GM19463 (cell line): ENCODE data around the gene RBMX2.
A peak's percentile ranks its signal among the peaks of the same experiment; 100 is the strongest.
"Not testable (repeated sequence)": the region's sequence is repeated elsewhere in the genome, so short reads cannot be mapped to it uniquely, and the experiment has no call there.

Experiments
- ATAC-seq: cut with Tn5 transposase; IDR thresholded peaks from one replicate; pipeline ENCODE4 v1.9.1; 2021; ENCODE audit warnings: mild to moderate bottlenecking, moderate library complexity; ENCODE audit not compliant: unreplicated experiment

Gene RBMX2

DNA sequence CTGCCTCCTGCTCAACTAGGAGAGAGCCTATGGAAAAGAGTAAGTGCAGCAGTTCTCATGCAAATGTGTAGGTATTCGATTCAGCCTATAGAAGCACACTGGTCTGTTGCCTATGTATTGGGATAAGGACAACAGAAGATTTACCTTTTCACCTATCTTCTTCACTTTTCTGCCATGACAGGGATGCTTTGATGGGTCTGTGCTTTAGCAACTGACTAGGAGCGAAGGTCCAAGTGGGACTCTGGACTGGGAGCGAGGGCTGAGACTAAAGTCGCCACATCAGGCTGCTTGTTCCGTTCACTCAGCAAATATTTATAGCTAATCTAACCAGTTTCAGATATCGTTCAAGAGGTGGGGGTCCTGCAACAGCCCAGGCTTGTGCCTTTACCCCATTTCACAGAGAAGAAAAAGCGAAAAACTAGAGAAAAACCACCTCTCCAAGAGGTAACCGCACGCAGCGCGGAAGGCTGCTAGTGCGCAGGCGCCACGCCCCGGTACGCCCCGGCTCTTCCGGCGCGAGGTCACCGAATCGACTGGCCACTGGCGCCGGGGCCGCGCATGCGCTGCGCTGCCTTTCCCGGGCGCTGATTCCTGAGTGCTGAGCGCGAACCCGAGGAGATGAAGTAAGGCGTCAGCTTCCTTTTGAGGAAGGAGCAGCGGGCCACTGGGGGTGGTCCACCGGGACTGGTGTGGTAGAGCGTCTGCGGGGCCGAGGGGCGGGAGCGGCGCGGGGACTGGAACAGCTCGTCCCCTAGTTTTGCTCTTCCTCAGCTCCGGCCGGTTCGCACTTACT lies at the start of gene RBMX2:
Gene RBMX2, plus strand, starts transcription at position 573 of the 793 bp plus-strand sequence. Its CDS starts 46 bp downstream, at position 619.
- peak; percentile 95 for ATAC-seq

DNA sequence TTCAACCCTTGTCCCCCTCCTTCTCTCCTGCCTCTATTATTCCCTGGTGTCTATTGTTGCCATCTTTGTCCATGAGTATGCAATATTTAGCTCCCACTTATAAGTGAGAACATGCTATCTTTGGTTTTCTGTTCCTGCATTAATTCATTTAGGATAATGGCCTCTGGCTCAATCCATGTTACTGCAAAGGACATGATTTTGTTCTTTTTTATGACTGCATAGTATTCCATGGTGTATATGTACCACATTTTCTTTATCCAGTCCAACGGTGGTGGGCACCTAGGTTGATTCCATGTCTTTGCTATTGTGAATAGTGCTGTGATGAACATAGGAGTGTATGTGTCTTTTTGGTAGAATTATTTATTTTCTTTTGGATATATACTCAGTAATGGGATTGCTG lies 49.7 kb upstream of the RBMX2 start:
- ATAC-seq: not testable (repeated sequence)

GRCh38 chrX:130376077-130376476 lies 25.7 kb upstream of the RBMX2 start:
- no peak for ATAC-seq

DNA sequence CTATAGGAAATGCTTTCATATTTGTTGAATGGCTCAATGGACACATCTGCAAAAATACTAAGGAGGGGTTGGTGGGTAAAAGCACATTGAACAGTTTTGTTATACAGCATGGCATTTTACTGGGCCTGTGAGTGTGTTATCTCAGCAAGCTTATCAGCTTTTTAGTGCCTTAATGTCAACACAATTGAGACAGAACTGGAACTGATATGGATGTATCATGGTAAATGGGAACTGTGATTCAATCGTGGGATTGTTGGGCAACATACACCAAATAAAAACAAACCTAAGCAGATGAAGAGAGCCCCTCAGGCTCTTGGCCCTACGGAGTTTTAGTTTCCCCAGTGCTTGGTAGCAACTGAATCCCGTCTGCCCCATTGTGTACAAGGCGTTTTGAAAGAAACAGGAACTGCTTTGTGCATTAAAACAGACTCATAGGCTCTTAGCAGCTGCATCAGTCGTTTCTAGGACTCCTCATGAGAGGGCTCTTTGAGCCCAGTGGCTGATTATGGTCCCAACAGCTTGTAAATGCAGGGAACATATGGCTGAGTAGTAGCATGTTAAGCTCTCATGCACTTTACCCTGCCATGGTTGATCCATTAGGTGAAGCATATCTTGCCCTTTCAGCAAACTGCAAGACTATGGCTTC lies 23.6 kb upstream of the RBMX2 start:
- no peak for ATAC-seq

GRCh38 chrX:130385520-130385919 lies 16.3 kb upstream of the RBMX2 start, which contains the start of gene GPR119:
GPR119 (minus strand) TSS chrX:130385674; CDS start chrX:130385447, 227 bp downstream.
- ATAC-seq: no peak

DNA sequence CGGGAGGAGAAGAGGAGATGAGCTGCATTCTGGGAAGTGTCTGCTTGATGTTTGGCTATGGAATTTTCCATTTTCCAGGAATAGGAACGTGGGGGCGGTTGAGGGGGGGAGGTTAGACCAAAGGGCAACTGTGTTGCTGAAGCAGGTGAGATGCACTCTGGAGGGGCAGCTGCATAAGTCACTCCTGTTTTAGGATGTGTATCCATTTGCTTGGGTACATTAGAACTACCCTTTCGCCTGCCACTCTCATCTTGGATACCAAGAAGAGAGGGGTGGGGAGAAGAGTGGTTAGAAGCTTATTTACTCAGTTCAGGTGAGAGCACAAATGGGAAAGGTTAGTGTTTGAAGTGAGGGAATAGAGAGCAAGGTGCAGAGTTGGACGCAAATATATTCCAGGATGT lies 15.4 kb upstream of the RBMX2 start:
- no peak for ATAC-seq

- no peak for ATAC-seq
These were observed 8.2 kb upstream of the RBMX2 start for GRCh38 chrX:130393451-130394074.

DNA sequence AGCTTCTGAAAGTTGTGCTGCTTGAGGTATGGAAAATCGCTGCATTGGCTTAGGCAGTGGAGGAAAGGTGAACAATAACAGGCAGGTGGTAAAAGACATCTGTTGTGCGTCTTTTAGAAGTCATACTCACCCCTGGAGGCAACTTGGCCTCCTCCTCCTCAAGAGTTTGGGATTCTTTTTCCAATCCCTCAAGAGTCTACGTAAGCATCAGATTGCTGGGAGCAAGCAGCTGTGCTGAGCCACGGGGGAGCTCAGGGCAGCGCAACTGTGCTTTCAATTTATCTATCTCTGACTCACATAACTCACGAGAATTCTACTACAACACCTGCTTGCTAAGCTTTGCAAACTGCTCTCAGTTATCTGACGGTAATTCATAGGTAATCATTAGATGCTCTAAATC lies 6.4 kb upstream of the RBMX2 start:
- no peak for ATAC-seq

- no peak for ATAC-seq
These were observed 459 bp downstream of the RBMX2 start for GRCh38 chrX:130402208-130402684.

DNA sequence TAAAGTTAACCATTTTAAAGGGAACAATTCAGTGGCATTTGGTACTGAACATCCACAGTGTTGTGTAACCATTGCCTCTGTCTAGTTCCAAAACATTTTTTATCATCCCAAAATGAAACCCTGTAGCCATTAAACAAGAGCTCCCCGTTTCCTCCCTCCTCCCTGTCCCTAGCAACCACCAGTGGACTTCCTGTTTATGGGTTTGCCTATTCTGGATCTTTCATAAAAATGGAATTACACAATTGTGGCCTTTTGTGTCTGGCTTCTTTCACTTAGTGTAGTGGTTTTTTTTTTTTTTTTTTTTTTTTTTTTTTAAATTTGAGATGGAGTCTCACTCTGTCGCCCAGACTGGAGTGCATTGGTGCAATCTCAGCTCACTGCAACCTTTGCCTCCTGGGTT lies 11.6 kb downstream of the RBMX2 start:
- no peak for ATAC-seq

- ATAC-seq: no peak
These were observed 13.0 kb downstream of the RBMX2 start for GRCh38 chrX:130414800-130415199.

DNA sequence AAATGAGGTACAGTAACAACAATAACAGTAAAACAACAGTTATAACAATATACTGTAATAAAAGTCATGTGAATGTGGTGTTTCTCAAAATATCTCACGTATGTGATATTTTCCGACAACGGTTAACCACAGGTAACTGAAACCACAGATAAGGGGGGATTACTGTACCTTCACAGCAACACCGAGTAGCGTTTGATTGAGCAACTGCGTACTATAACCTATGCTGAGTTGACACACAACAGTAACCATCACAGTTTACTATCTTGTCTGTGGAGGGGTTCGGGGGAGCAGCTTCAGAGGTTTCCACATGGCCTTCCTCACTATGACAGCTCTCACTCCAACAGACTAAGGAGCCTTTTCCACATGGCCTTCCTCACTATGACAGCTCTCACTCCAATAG lies 13.4 kb downstream of the RBMX2 start:
- no peak for ATAC-seq

GRCh38 chrX:130416785-130417184 lies 15.0 kb downstream of the RBMX2 start:
- ATAC-seq: no peak

DNA sequence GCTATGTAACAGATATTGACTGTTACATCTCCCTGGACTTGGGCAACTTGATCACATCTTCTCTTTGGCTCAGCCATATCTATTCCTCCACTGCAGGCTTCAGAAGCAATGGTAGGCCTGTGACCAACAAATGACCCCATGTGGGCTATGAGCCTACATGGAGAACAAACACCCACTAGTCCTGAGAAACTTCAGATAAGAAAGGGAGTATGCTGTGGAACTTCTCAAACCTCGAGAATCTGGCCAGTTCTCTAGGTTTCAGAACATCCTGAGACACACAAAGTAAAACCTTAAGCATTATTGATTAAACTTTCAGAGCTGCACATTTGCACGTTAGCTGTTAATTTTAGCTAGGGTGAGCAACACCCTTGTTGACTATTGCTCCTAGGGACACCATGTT lies 16.3 kb downstream of the RBMX2 start:
- ATAC-seq: peak; percentile 36

GRCh38 chrX:130418740-130419139 lies 17.0 kb downstream of the RBMX2 start:
- peak; percentile 47 for ATAC-seq

DNA sequence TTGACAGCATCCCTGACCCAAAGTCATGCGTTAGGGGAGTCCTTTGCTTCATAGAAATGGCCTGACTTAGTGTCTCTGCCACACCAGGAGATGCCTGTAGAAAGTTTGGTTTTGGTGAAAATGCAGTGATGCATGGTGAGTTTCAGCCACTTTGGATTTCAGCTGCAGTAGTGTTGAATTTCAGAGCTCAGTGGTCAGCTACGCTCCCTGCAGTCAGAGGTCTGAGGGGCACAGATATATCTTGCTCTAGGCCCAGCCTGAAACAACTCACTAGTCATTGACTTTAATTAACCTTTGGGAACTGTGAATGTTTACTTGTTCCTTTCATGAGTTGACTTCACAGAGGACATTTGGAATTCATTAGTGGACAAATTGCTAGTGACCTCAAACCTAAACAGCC lies 17.5 kb downstream of the RBMX2 start:
- ATAC-seq: peak; percentile 42

DNA sequence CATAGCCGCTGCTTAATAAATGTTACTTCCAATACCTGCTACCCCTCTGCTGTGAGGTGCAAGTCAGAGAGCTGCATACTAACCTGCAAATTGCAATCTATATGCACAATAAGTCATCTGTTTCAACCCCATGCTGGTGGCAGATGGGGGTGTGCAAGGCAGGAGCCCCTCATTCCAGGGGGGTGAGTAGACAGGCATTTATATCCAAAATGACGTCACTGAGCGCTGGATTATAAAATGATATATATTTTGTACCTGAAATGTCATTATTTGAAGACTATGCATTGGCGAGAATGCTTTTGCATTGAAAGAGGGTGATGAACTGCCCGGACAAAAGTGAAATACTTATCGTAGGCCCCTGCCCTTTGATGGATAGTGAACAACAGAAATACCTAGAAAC lies 24.7 kb downstream of the RBMX2 start:
- ATAC-seq: no peak

- not testable (repeated sequence) for ATAC-seq
These were observed 27.4 kb downstream of the RBMX2 start for GRCh38 chrX:130429236-130429635.

DNA sequence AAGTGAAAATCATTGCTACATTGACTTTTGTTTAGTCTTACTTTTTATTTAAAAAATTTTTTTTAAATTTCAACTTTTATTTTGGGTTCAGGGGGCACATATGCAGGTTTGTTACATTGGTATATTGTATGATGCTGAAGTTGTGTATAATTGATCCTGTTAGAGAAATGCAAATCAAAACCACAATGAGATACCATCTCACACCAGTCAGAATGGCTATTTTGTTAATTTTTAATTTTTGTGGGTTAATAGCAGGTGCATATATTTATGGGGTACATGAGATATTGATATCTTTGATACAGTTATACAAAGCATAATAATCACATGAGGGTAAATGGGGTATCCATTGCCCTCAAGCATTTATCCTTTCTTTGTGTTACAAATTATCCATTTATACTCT lies 34.1 kb downstream of the RBMX2 start:
- ATAC-seq: no peak

DNA sequence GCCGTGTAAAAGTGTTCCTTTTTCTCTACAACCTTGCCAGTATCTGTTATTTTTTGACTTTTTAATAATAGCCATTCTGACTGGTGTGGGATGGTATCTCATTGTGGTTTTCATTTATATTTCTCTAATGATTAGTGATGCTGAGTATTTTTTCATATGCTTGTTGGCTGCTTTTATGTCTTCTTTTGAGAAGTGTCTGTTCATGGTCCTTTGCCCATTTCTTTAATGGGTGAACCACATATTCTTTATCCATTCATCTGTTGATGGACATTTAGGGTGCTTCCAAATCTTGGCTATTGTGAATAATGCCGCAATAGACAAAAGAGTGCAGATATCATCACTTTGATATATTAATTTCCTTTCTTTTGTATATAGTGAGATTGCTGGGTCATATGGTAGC lies 36.2 kb downstream of the RBMX2 start:
- not testable (repeated sequence) for ATAC-seq

DNA sequence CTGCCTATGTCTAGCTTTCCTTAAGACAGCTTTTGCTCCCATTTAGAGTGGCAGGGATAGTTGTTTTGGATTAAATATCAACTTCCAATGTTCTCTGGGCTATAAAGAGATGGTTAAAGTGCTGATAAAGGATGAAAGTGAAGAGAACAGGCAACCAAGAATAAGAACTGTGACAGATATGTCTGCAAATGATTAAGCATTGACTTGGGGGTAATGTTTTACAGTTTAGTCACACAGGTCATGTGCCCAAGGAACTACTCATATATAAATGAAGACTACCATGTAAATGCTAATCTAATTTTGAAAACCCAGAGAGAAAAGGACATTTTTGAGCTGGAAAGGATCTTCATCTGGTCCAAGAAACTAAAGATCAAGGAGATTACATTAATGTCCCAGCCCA lies 42.1 kb downstream of the RBMX2 start:
- ATAC-seq: no peak
